ENCODE results near the gene CAPNS1.

Gene CAPNS1

GRCh38 chr19:36099166-36099785, 40.6 kb upstream of the CAPNS1 start:
- no peak for DNase-seq (ENCODE audit: low read depth)
- no peak overlapping the region for H3K4me3 ChIP-seq (ENCODE audit: low read depth, low read length)
- TF ChIP-seq, protein P1, sequence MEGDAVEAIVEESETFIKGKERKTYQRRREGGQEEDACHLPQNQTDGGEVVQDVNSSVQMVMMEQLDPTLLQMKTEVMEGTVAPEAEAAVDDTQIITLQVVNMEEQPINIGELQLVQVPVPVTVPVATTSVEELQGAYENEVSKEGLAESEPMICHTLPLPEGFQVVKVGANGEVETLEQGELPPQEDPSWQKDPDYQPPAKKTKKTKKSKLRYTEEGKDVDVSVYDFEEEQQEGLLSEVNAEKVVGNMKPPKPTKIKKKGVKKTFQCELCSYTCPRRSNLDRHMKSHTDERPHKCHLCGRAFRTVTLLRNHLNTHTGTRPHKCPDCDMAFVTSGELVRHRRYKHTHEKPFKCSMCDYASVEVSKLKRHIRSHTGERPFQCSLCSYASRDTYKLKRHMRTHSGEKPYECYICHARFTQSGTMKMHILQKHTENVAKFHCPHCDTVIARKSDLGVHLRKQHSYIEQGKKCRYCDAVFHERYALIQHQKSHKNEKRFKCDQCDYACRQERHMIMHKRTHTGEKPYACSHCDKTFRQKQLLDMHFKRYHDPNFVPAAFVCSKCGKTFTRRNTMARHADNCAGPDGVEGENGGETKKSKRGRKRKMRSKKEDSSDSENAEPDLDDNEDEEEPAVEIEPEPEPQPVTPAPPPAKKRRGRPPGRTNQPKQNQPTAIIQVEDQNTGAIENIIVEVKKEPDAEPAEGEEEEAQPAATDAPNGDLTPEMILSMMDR (IDR thresholded peaks at IDR 0.05; ENCODE audit: low read depth, low read length, missing control alignments) = no peak
- in situ Hi-C loops (cut with HindIII; ENCODE audit: low sequenced_read_pairs) = no loop called here

DNA sequence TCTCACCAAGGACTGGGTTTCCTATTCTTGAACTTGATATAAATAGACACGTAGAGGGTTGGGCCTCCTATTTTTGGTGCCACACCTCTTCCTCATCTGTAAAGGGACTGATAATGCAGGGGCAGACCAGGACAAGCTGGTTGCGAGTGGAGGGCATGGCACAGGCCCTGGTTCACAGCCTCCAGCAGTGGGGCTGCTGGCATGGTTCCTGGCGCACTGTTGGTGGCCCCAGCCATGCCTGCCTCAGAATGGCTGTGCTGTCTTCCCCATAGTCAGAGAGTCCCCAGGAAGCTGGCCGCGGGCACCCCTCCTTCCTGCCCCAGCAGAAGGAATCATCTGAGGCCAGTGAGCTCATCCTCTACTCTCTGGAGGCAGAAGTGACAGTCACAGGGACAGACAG, 39.4 kb upstream of the CAPNS1 start:
- DNase-seq (ENCODE audit: low read depth) = no peak
- H3K4me3 ChIP-seq (ENCODE audit: low read depth, low read length) = no peak overlapping the region
- TF ChIP-seq, protein P1 (IDR thresholded peaks at IDR 0.05; ENCODE audit: low read depth, low read length, missing control alignments) = no peak
- in situ Hi-C loops (cut with HindIII; ENCODE audit: low sequenced_read_pairs) = no loop called here

GRCh38 chr19:36101550-36102327, 38.1 kb upstream of the CAPNS1 start:
- no peak overlapping the region for H3K4me3 ChIP-seq (ENCODE audit: low read depth, low read length)
- in situ Hi-C loops (cut with HindIII; ENCODE audit: low sequenced_read_pairs) = no loop called here
- DNase-seq (ENCODE audit: low read depth) = no peak
- TF ChIP-seq, protein P1 (IDR thresholded peaks at IDR 0.05; ENCODE audit: low read depth, low read length, missing control alignments) = no peak

- DNase-seq (ENCODE audit: low read depth) = no peak
Measured at GRCh38 chr19:36103040-36103626, 36.7 kb upstream of the CAPNS1 start.

DNA sequence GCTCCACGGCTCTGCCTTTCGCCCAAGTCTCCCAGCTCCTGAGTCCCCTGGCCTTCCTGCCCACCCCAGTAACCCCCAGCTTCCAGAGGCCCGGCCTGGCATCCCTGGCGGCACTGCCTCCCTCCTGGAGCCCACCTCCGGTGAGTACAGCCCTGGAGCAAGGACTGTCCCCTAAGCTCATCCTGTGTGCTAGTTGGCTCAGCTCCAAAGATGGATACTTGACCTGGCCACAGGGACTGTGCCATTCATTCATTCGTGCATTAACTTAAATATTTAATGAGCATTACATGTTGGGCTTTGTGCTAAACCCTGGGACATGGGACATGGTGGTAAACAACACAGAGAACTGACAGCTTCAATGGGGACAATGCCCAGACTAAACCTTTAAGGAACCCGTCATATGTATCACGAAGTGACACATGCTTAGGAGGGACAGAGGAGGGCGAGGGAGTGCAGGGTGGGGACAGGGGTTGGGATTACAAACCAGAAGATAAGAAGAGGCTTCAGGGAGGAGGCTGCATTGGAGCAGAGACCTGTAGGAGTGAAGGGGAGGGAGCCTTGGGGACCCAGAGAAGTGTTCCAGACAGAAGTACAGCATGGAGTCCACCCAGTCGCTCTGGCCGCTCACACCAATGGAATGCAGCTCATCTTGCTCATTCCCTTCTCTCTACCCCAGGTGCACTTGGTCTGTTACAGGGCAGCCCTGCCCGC, 35.9 kb upstream of the CAPNS1 start:
- TF ChIP-seq, protein P1 (IDR thresholded peaks at IDR 0.05; ENCODE audit: low read depth, low read length, missing control alignments) = no peak
- in situ Hi-C loops (cut with HindIII; ENCODE audit: low sequenced_read_pairs) = no loop called here
- H3K4me3 ChIP-seq (ENCODE audit: low read depth, low read length) = no peak overlapping the region
- DNase-seq (ENCODE audit: low read depth) = no peak

More at GRCh38 chr19:36103040-36103626, 36.7 kb upstream of the CAPNS1 start:
- in situ Hi-C loops (cut with HindIII; ENCODE audit: low sequenced_read_pairs) = no loop called here
- TF ChIP-seq, protein P1 (IDR thresholded peaks at IDR 0.05; ENCODE audit: low read depth, low read length, missing control alignments) = no peak
- H3K4me3 ChIP-seq (ENCODE audit: low read depth, low read length) = no peak overlapping the region

GRCh38 chr19:36106441-36106840, 33.4 kb upstream of the CAPNS1 start:
- no peak overlapping the region for H3K4me3 ChIP-seq (ENCODE audit: low read depth, low read length)
- no peak for DNase-seq (ENCODE audit: low read depth)
- in situ Hi-C loops (cut with HindIII; ENCODE audit: low sequenced_read_pairs) = no loop called here
- TF ChIP-seq, protein P1 (IDR thresholded peaks at IDR 0.05; ENCODE audit: low read depth, low read length, missing control alignments) = no peak
